ENCODE measurements around the gene SANBR. TPM values are rescaled to one million over a fixed set of nuclear protein-coding genes. Genes with fewer than 3 reads are reported as not detected.

Gene SANBR
- total RNA-seq, 1 donor from 2014 or later: 57.0 TPM

DNA sequence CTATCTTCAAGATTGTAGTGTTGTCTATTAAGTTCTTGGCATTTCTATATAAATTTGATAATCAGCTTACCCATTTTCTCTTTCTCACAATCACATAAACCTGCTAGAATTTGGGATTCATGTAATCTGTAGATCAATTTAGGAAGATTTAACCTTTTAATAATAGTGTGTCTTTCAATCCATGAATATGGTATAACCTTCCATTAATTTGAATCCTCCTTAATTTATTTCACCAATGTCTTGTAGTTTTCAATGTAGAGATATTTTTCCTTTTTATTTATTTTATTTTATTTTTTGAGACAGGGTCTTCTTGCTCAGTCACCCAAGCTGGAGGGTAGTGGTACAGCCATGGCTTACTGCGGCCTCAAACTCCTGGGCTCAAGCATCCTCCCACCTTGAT lies 20.2 kb downstream of the SANBR start:
- H3K9me3 Mint-ChIP-seq (ENCODE audit: unreplicated experiment): no peaks in the 10 kb centered on the region
- DNase-seq: no peak
- H3K36me3 Mint-ChIP-seq (ENCODE audit: unreplicated experiment): no peaks in the 10 kb centered on the region
- TF ChIP-seq, protein P1, sequence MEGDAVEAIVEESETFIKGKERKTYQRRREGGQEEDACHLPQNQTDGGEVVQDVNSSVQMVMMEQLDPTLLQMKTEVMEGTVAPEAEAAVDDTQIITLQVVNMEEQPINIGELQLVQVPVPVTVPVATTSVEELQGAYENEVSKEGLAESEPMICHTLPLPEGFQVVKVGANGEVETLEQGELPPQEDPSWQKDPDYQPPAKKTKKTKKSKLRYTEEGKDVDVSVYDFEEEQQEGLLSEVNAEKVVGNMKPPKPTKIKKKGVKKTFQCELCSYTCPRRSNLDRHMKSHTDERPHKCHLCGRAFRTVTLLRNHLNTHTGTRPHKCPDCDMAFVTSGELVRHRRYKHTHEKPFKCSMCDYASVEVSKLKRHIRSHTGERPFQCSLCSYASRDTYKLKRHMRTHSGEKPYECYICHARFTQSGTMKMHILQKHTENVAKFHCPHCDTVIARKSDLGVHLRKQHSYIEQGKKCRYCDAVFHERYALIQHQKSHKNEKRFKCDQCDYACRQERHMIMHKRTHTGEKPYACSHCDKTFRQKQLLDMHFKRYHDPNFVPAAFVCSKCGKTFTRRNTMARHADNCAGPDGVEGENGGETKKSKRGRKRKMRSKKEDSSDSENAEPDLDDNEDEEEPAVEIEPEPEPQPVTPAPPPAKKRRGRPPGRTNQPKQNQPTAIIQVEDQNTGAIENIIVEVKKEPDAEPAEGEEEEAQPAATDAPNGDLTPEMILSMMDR (IDR thresholded peaks at IDR 0.05; ENCODE audit: partially characterized antibody, unreplicated experiment): no peak
- H3K27ac Mint-ChIP-seq (ENCODE audit: unreplicated experiment): no peak overlapping the region
- no peaks in the 10 kb centered on the region for H3K27me3 Mint-ChIP-seq (ENCODE audit: unreplicated experiment)
- no peaks in the 10 kb centered on the region for H3K4me1 Mint-ChIP-seq (ENCODE audit: low read depth, unreplicated experiment)
- no peak overlapping the region for H3K4me3 Mint-ChIP-seq (ENCODE audit: unreplicated experiment)

DNA sequence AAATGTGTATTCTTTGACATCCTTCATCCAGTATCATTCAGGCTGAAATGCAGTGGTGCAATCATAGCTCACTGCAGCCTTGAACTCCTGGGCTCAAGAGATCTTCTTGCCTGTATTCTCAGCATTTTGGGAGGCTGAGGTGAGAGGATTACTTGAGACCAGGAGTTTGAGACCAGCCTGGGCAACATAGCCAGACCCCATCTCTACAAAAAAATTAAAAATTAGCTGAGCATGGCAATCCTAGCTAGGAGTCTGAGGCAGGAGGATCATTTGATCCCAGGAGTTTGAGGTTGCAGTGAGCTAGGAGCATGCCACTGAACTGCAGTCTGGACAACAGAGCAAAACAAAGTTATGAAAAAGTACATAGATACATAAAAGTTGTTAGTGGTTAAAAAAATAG lies 24.1 kb downstream of the SANBR start:
- H3K4me3 Mint-ChIP-seq (ENCODE audit: unreplicated experiment): no peak overlapping the region

DNA sequence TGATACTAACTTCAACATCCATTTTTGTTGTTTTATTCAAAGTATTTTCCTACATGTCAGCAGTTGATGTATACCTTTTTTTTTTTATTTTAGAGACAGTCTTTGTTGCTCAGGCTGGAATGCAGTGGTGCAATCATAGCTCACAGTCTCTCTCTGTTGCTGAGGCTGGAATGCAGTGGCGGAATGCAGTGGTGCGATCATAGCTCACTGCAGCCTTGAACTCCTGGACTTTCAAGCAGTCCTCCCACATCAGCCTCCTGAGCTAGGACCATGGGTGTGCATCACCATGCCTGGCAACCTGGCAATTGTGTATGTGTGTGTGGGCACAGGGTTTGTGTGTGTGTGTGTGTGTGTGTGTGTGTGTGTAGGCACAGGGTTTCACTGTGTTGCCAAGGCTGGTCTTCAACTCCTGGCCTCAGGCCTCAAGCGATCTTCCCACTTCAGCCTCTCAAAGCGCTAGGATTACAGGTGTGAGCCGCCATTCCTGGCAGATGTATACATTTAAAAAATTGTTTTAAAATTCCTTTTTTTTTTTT lies 24.8 kb downstream of the SANBR start:
- Mint-ChIP-seq H3K9me3 (ENCODE audit: unreplicated experiment) (no peaks in the 10 kb centered on the region), H3K36me3 (ENCODE audit: unreplicated experiment) (no peaks in the 10 kb centered on the region), H3K27ac (ENCODE audit: unreplicated experiment) (no peak overlapping the region), H3K4me3 (ENCODE audit: unreplicated experiment) (no peak overlapping the region), H3K27me3 (ENCODE audit: unreplicated experiment) (no peaks in the 10 kb centered on the region), H3K4me1 (ENCODE audit: low read depth, unreplicated experiment) (no peaks in the 10 kb centered on the region)
- TF ChIP-seq, protein P1 (IDR thresholded peaks at IDR 0.05; ENCODE audit: partially characterized antibody, unreplicated experiment): no peak
- DNase-seq: no peak

More for the DNA sequence above, 24.1 kb downstream of the SANBR start:
- DNase-seq: no peak
- Mint-ChIP-seq H3K4me1 (ENCODE audit: low read depth, unreplicated experiment) (no peaks in the 10 kb centered on the region), H3K9me3 (ENCODE audit: unreplicated experiment) (no peaks in the 10 kb centered on the region), H3K27me3 (ENCODE audit: unreplicated experiment) (no peaks in the 10 kb centered on the region), H3K27ac (ENCODE audit: unreplicated experiment) (no peak overlapping the region), H3K36me3 (ENCODE audit: unreplicated experiment) (no peaks in the 10 kb centered on the region)
- TF ChIP-seq, protein P1 (IDR thresholded peaks at IDR 0.05; ENCODE audit: partially characterized antibody, unreplicated experiment): no peak

DNA sequence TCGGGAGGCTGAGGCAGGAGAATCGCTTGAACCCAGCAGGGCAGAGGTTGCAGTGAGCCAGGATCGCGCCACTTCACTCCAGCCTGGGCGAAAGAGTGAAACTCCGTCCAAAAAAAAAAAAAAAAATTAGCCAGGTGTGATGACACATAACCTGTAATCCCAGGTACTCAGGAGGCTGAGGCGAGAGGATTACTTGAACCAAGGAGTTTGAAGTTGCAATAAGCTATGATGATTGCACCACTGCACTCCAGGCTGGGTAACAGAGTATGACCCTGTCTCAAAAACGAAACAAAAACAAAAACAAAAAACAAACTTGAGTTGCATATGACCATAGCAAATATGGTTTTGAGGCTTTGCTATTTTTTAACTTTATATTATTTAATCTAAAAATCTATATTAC lies 25.8 kb downstream of the SANBR start:
- H3K4me1 Mint-ChIP-seq (ENCODE audit: low read depth, unreplicated experiment): no peaks in the 10 kb centered on the region
- no peak overlapping the region for H3K4me3 Mint-ChIP-seq (ENCODE audit: unreplicated experiment)
- H3K9me3 Mint-ChIP-seq (ENCODE audit: unreplicated experiment): no peaks in the 10 kb centered on the region
- no peak for DNase-seq
- no peaks in the 10 kb centered on the region for H3K27me3 Mint-ChIP-seq (ENCODE audit: unreplicated experiment)
- TF ChIP-seq, protein P1 (IDR thresholded peaks at IDR 0.05; ENCODE audit: partially characterized antibody, unreplicated experiment): no peak
- no peak overlapping the region for H3K27ac Mint-ChIP-seq (ENCODE audit: unreplicated experiment)
- H3K36me3 Mint-ChIP-seq (ENCODE audit: unreplicated experiment): no peaks in the 10 kb centered on the region

DNA sequence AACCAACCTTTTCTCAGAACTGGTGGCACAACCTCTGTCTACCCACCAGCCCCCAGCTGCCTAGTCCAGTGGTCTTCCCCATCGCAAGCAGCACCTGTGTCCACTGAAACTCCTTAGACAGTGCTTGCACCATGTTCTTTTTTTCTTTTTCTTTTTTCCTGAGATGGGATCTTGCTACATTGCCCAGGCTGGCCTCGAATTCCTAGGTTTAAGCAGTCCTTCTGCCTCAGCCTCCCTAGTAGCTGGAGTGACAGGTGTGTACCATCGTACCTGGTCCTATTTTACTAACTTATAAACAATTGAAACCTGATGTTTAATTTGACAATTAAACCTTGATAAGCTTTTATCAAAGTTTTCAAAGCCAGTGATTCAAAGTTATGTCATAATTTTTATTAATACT lies 30.8 kb downstream of the SANBR start:
- no peak overlapping the region for H3K27ac Mint-ChIP-seq (ENCODE audit: unreplicated experiment)
- H3K4me1 Mint-ChIP-seq (ENCODE audit: low read depth, unreplicated experiment): no peaks in the 10 kb centered on the region
- H3K36me3 Mint-ChIP-seq (ENCODE audit: unreplicated experiment): no peaks in the 10 kb centered on the region
- no peak for DNase-seq
- no peaks in the 10 kb centered on the region for H3K27me3 Mint-ChIP-seq (ENCODE audit: unreplicated experiment)
- no peak overlapping the region for H3K4me3 Mint-ChIP-seq (ENCODE audit: unreplicated experiment)
- TF ChIP-seq, protein P1 (IDR thresholded peaks at IDR 0.05; ENCODE audit: partially characterized antibody, unreplicated experiment): no peak
- no peaks in the 10 kb centered on the region for H3K9me3 Mint-ChIP-seq (ENCODE audit: unreplicated experiment)

All from glutamatergic neuron (in vitro differentiated cells).